HG03460 (cell line): ENCODE measurements around the gene POLG2.
"Not testable (repeated sequence)": the region's sequence is repeated elsewhere in the genome, so short reads cannot be mapped to it uniquely, and the experiment has no call there.

ENCODE experiments used
- ATAC-seq: cut with Tn5 transposase; IDR thresholded peaks from one replicate; pipeline ENCODE4 v1.9.1; 2021; ENCODE audit not compliant: unreplicated experiment

The POLG2 gene

DNA sequence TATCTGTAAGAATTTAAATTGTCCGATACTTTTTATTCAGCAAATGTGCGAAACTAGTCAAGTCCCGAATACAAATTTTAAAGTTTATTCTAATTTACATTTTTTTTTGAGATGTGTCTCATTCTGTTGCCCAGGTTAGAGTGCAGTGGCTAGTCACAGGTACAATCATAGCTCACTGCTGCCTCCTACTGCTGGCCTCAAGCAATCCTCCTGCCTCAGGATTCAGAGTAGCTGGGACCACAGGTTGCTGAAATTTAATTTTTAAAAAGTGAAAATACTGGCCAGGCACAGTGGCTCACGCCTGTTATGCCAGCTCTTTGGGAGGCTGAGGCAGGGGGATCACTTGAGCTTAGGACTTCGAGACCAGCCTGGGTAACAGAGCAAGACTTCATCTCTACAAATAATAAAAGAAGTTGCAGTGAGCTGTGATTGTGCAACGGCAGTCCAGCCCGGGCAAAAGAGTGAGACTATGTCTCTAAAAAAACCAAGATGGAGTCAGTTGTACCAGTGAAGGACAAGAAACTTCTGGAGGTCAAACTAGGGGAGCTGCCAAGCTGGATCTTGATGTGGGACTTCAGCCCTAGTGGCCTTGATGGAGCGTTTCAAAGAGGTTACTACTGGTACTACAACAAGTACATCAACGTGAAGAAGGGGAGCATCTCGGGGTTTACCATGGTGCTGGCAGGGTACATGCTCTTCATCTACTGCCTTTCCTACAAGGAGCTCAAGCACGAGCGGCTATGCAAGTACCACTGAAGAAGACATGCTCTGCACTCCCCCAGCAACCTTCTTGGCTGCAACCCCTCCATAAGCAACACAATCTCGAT is 5.6 kb downstream of the POLG2 start:
- ATAC-seq: no peak

DNA sequence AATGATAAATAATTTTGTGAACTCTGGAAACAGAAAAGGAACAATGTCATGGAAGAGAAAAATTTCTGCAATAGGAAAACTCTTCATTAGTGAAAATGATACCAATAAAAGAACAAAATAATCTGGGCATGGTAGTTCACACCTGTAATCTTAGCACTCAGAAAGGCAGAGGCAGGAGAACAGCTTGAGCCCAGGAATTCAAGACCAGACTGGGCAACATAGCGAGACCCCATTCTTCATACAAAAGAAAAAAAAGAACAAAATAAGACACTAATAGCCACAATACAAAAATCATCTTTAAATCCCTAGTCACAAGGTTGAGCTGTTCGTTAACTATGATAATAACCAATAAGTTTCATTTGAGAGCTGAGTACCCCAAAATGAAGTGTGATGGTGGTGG is 8.6 kb downstream of the POLG2 start:
- no peak for ATAC-seq

DNA sequence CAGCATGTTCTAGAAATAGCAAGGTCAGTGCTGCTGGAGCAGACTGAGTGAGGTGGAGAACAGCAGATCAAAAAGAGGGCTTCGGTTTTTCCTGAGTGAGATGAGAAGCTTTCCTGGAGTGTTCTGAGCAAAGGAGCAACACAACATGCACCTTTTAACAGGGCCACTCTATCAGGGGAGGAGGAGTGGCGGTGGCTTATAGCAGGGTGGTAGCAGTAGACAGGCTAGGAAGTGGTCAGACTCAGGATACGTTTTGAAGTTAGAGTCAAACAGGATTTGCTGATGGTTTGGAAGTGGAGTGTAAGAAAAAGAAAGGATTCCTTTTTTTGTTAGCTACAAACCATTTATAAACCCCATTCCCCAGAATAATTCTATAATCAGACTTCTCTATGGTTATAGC is 12.5 kb downstream of the POLG2 start:
- no peak for ATAC-seq

DNA sequence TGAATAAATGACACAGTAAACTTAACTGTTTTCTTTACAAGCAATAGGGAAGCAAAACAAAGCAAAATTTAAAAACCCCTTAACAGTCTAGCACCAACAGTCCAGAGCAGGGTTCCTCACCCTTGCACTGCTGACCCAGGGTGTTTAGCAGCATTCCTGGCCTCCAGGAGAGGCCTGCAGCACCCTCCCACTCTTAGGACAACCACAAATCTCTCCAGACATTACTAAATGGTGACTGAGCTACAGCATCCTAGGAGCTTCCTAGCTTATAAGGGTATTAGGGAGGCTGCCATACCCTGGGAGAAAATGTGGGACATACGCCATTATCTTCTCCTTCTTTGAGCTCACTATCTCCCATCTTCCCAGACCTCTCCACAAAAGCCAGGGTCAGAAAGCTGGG is 15.9 kb downstream of the POLG2 start:
- no peak for ATAC-seq

DNA sequence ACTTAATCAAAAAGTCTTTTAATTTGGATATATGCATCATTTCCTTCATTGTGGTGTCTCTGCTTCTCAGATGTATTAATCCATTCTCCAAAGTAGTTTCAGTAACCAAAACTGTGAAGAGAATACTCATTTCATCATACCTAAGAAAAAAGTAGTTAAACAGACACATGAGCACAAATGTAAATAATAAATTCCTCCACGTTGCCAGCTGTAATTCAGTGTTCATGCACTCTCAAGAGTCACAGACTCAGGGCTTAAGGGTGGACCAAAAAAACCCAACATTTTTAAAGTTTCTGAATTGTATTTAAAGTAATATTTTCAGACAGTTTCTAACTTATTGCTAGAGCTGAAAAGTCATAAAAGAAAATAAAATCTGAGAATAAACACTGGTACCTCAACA is 19.0 kb downstream of the POLG2 start:
- no peak for ATAC-seq

DNA sequence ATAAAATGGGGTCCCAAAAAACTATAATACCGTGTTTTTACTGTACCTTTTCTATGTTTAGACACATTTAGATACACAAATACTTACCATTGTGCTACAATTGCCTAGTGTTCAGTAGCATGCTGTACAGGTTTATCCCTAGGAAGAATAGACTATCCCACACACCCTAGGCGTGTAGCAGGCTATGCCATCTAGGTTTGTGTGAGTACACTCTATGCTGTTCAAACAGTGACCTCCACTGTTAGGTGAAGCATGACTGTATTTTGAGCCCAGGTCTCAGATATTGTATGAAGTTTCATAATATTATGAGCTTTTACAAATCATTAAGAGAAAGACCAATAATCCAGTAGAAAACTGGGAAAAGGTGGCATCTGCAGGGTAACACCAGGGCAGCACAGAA is 24.3 kb downstream of the POLG2 start:
- ATAC-seq: no peak

DNA sequence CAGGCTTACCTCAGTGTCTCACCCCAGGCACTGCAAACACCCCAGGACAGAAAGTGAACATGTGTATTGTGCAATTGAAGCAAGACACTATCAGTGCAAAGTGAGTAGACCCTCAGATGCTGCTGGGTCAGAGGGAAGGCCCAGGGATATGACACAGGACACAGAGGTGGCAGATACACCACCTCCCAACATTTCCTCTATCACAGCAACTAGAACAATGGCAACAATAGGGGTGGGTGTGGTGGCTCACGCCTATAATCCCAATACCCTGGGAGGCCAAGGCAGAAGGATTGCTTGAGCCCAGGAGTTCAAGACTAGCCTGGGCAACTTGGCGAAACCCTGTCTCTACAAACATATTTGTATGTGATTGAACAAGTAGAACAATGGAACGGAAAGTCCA is 25.4 kb downstream of the POLG2 start:
- no peak for ATAC-seq

DNA sequence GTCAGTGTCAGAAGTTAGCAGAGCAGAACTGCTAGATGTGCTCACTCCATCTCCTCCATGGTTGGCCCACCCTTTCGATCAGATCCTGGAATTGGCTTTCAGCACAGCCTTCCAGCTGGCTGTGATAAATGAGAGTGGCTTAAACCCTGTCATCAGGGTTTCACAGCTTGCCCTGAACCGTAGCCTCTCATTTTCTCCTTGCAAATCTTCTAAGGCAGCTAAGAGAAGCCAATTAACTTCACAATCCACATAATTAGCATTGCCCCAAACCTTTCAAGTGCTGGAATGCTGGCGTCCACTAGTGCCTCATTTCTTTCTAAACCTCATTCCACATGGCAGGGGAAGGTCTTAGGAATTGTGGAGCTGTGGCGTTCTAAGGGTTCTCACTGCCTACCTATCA is 26.2 kb downstream of the POLG2 start:
- no peak for ATAC-seq

DNA sequence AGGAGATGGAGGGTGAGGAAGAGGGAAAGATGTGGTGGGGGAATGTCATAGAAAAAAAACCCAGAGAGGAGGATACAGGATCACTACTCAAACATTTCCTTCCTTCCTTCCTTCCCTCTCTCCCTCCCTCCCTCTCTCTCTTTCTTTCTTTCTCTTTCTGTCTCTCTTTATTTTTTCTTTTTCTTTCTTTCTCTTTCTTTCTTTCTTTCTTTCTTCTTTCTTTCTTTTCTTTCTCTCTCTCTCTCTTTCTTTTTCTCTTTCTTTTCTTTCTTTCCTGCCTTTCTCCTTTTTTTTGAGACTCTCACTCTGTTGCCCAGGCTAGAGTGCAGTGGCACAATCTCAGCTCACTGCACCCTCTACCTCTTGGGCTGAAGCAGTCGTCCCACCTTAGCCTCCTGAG is 30.0 kb downstream of the POLG2 start:
- not testable (repeated sequence) for ATAC-seq

DNA sequence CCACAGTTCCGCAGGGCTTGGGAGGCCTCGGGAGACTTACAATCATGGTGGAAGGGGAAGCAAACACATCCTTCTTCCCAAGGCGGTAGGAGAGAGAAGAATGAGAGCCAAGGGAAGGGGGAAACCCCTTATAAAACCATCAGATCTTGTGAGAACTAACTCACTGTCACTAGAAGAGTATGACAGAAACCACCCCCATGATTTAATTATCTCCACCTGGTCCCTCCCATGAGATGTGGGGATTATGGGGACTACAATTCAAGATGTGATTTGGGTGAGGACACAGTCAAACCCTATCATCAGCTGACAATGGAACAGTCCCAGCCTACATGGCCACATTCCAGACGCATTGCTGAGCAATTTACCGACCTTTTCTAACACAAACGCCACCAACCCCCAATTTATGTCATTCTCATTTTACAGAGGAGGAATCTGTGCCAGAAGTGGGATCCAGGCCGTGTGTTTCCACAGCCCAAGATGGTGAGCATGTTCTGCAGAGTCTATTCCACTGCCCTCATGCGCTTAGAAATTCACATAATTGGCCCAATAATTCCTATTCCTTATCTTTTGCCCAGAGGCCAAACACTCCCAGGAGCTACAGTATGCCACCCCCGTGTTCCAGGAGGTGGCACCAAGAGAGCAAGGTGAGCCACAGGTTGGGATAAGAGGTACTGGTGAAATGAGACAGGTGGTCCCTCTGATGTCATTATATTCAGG is 30.7 kb downstream of the POLG2 start:
- no peak for ATAC-seq

DNA sequence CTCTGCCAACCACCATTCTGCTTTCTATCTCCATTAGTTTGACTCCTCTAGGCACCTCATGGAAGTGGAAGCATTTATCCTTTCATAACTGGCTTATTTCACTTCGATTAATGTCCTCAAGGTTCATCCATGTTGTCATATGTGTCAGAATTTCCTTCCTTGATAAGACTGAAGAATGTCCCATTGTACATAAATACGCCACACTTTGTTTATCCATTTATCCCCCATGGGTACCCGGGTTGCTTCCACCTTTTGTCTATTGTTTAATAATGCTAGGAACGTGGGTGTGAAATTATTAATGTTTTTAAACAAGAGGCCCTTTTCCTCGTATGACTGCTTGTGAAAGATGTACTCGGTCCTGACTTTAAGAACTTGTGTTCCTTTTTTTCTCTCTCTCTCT is 35.1 kb downstream of the POLG2 start:
- no peak for ATAC-seq

DNA sequence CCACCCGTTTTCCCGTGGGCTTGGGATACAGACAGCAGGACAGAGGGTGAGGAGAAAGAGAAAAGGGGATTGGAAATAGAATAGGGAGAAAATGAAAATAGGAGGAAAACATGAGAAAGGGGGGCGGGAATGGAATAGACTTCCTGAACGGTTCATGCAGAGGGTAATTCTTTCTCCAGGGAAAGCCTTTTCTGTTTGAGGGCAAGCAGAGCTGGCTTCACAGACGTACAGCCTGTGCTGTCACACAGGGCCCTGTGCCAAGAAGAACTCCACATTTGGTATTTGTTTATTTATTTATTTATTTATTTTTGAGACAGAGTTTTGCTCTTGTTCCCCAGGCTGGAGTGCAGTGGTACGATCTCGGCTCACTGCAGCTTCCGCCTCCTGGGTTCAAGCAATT is 35.9 kb downstream of the POLG2 start:
- no peak for ATAC-seq

DNA sequence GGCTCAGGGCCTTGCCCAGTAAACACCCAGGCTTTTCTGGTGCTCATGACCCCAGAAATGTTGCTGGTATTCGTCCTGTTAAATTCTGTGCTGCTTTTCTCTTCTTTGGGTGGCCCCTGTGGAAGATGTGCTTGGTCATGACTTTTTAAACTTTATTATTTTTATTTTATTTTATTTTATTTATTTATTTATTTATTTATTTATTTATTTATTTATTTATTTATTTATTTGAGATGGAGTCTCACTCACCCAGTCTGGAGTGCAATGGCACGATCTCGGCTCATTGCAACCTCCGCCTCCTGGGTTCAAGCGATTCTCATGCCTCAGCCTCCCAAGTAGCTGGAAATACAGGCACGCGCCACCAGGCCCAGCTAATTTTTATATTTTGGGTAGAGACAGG is 37.0 kb downstream of the POLG2 start:
- not testable (repeated sequence) for ATAC-seq

DNA sequence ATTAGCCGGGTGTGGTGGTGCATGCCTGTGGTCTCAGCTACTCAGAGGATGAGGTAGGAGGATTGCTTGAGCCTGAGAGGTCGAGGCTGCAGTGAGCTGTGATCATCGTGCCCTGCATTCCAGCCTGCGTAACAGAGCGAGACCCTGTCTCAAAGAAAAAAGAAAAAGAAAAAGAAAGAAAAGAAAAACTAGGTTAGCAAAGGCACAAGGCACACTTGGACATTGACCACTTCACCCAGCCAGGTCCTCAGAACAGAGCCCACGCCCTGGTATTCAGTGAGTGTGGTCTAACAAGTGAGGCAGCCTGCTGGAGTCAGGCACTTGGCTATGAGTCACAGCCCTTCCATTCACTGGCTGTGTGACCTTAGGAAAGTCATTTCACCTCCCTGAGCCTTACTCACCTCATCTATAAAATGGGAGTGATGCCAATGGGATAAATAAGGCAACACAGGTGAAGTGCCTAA is 37.5 kb downstream of the POLG2 start:
- ATAC-seq: no peak

DNA sequence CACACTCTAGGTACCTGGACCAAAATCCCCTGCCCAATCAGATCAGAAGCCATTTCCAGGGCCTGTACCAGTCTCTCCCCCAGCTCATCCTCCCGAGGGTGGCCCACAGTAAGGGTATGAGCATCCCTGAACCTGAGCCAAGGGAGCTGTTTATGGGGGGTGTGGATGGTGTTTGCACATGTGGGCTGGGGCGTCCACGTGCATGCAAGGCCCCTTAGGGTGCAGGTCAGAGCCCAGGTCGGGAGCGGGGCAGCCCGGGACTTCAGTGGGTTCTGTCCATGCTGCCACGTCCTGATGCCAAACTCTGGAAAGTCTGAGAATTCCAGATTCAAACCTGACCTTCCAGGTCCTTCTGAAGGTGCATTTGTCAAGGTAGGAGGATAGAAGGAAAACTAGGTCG is 38.1 kb downstream of the POLG2 start:
- ATAC-seq: no peak

DNA sequence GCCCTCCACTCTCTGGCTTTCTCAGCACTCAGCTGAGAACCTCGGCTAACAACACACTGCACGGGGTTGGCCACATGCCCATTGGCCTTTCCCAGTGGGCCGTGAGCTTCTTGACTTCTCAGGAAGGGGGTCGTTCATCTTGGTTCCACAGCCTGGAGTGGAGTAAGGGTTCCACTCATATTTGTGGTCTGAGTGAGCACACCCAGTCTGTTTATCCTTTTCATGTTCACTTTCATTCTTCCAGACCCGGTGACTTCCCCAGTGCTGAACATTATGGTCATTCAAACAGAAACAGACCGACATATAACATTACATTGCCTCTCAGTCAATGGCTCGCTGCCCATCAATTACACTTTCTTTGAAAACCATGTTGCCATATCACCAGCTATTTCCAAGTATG is 39.7 kb downstream of the POLG2 start:
- no peak for ATAC-seq

DNA sequence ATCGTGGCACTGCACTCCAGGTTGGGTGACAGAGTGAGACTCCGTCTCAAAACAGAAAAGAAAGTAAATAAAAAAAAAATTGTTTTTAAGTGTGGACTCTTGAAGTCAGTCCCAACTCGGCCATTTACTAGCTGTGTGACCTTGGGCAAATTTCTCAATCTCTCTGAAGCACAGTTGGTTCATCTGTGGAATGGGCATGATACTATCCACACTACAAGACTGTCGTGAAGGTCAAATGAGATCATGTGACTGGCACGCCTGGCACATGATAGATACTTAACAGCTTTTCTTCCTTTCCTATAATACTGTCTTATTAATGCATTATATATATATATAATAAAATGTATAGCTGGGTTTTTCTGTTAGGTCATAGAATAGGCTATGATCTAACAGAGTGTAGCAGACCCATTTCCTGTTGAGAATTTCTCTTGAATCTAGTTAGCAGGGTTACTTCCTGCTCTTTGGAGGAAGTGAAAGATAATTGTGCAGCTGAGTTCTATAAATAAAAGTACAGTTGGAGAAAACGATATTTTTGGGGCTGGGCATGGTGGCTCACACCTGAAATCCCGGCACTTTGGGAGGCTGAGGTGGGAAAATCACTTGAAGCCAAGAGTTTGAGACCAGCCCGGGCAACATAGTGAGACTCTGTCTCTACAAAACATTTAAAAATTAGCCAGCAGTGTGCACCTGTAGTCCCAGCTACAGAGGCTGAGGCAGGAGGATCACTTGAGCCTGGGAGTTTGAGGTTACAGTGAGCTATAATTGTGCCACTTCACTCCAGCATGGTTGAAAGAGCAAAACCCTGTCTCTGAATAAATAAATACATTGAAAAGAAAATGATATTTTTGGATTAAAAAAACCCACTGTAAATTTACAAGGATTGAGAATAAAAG is 40.6 kb downstream of the POLG2 start:
- ATAC-seq: no peak

DNA sequence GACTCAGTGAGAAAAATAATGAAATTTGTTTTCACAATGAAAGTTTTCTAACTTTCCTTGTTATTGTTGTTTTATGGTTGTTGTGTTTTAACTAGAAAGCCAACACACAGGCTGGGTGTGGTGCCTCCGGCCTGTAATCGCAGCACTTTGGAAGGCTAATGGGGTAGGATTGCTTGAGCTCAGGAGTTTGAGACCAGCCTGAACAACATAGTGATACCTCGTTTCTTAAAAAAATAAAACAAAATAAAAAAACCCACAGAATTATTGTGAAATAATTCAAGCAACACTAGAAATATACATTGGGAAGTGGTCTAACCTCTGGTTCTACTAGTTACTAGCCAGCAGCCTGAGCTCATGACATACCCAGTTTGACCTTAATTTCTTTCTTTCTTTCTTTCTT is 47.3 kb downstream of the POLG2 start:
- no peak for ATAC-seq

DNA sequence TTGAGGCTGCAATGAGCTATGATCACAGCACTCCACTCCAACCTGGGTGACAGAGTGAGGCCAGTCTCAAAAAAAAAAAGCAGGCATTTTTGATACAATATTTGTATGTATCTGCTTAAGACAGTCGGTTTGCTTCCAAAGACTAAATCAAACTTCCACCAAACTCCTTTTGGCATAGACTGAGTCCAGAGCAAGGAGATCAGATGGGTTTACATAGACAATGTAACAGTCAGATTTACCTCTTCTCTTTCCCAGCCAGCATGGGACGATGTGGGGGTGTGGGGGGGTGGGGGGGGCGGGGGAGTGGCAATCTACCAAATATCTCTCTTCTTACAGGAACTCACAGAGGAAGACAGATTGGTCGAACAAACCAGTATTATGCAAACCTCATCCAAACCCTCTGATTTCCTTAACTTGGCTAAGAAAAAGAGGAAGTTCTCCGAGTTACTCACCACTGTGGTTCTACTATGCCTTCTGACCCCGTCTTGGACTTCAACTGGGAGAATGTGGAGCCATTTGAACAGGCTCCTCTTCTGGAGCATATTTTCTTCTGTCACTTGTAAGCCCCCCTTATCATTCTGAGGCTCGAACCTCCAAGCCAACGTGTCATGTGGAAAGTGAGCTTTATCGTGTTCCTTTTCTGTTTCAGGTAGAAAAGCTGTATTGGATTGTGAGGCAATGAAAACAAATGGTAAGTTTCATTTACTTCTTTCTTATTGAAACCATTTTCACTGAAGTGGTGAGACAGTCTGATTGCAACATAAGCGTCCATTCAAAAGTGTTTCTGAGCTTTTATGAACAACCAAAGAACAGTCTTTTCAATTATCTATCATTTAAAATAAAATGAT is 48.0 kb downstream of the POLG2 start, which contains the start of gene MILR1:
Gene MILR1 (plus strand): TSS at position 451 of the 848 bp plus-strand sequence. CDS start 54 bp downstream, at position 505.
- ATAC-seq: no peak

DNA sequence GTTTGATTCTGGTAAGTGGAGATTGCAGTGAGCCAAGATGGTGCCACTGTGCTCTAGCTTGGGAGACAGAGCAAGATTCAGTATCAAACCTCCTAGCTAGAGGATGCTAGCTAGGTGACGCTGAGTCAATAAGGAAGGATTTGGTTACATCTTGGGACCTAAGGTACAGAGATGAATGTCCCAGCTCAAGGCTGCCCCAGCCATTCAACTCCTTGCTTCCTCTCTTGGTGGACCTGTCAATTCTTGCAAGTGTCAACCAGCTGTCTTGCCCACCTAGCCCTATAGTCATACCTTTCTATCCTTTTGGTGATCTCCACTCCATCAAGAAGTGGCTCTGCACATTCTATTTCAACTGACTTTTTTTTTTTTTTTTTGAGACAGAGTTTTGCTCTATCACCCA is 49.3 kb downstream of the POLG2 start:
- ATAC-seq: no peak
